HTERT RPE-1 (cell line): Measurements from ENCODE around the gene XPO1.
"Not testable (repeated sequence)": the region's sequence is repeated elsewhere in the genome, so short reads cannot be mapped to it uniquely, and the experiment has no call there.

Source experiments
- in situ Hi-C: fragments of 300-500 bp; cut with MboI; formaldehyde crosslinking; loops from 4 replicates; pipeline ENCODE4 v1.14.3; 2020; ENCODE audit warnings: low sequenced_read_pairs

XPO1 gene

GRCh38 chr2:61535449-61535848 lies 2.7 kb downstream of the XPO1 start:
- in situ Hi-C loops: no loop called here

- in situ Hi-C loops: no loop called here
Measured at GRCh38 chr2:61534926-61535325, 3.2 kb downstream of the XPO1 start.

GRCh38 chr2:61530749-61531148 lies 7.4 kb downstream of the XPO1 start:
- in situ Hi-C loops: no loop called here

- in situ Hi-C loops: no loop called here
Measured at GRCh38 chr2:61529944-61530735, 8.0 kb downstream of the XPO1 start.

GRCh38 chr2:61520261-61520660 lies 17.9 kb downstream of the XPO1 start:
- in situ Hi-C loops: no loop called here

- in situ Hi-C loops: no loop called here
Measured at GRCh38 chr2:61512768-61513398, 25.3 kb downstream of the XPO1 start.

- in situ Hi-C loops: no loop called here
Measured at GRCh38 chr2:61510674-61511671, 27.2 kb downstream of the XPO1 start.

GRCh38 chr2:61504949-61505348 lies 33.2 kb downstream of the XPO1 start:
- in situ Hi-C loops: no loop called here

GRCh38 chr2:61499060-61499459 lies 39.1 kb downstream of the XPO1 start:
- in situ Hi-C loops: no loop called here

- in situ Hi-C loops: no loop called here
Measured at GRCh38 chr2:61493523-61493942, 44.6 kb downstream of the XPO1 start.

GRCh38 chr2:61492476-61492875 lies 45.7 kb downstream of the XPO1 start:
- in situ Hi-C loops: no loop called here

- in situ Hi-C loops: no loop called here
Measured at GRCh38 chr2:61485281-61485680, 52.9 kb downstream of the XPO1 start.

- in situ Hi-C loops: no loop called here
Measured at GRCh38 chr2:61478086-61478485, 60.1 kb downstream of the XPO1 start.

GRCh38 chr2:61476929-61477589 lies 61.1 kb downstream of the XPO1 start:
- in situ Hi-C loops: not testable (repeated sequence)

- in situ Hi-C loops: no loop called here
Measured at GRCh38 chr2:61471905-61472805, 66.0 kb downstream of the XPO1 start.

- in situ Hi-C loops: no loop called here
Measured at GRCh38 chr2:61470965-61471904, 66.9 kb downstream of the XPO1 start, which contains the start of gene USP34. TSS of gene USP34 (minus strand) at chr2:61471087. CDS start at chr2:61470692, 395 bp downstream.

- in situ Hi-C loops: no loop called here
Measured at GRCh38 chr2:61470122-61470951, 67.8 kb downstream of the XPO1 start.
